ENCODE data around the gene EEFSEC.

Gene EEFSEC

GRCh38 chr3:128294999-128295468 lies 141.8 kb downstream of the EEFSEC start:
- H3K4me3 ChIP-seq (ENCODE audit: low read depth, low read length) = no peak overlapping the region
- TF ChIP-seq POLR2A (IDR thresholded peaks at IDR 0.05; ENCODE audit: extremely low read depth, insufficient read length) (no peak), MYC (IDR thresholded peaks at IDR 0.05; ENCODE audit: low read depth, low read length) (no peak)
- TF ChIP-seq, protein P1, sequence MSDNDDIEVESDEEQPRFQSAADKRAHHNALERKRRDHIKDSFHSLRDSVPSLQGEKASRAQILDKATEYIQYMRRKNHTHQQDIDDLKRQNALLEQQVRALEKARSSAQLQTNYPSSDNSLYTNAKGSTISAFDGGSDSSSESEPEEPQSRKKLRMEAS (IDR thresholded peaks at IDR 0.05; ENCODE audit: low read depth, low read length) = no peak
- TF ChIP-seq, protein P2, sequence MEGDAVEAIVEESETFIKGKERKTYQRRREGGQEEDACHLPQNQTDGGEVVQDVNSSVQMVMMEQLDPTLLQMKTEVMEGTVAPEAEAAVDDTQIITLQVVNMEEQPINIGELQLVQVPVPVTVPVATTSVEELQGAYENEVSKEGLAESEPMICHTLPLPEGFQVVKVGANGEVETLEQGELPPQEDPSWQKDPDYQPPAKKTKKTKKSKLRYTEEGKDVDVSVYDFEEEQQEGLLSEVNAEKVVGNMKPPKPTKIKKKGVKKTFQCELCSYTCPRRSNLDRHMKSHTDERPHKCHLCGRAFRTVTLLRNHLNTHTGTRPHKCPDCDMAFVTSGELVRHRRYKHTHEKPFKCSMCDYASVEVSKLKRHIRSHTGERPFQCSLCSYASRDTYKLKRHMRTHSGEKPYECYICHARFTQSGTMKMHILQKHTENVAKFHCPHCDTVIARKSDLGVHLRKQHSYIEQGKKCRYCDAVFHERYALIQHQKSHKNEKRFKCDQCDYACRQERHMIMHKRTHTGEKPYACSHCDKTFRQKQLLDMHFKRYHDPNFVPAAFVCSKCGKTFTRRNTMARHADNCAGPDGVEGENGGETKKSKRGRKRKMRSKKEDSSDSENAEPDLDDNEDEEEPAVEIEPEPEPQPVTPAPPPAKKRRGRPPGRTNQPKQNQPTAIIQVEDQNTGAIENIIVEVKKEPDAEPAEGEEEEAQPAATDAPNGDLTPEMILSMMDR (IDR thresholded peaks at IDR 0.05; ENCODE audit: low read depth, low read length) = no peak
- DNase-seq (ENCODE audit: low read depth) = no peak

DNA sequence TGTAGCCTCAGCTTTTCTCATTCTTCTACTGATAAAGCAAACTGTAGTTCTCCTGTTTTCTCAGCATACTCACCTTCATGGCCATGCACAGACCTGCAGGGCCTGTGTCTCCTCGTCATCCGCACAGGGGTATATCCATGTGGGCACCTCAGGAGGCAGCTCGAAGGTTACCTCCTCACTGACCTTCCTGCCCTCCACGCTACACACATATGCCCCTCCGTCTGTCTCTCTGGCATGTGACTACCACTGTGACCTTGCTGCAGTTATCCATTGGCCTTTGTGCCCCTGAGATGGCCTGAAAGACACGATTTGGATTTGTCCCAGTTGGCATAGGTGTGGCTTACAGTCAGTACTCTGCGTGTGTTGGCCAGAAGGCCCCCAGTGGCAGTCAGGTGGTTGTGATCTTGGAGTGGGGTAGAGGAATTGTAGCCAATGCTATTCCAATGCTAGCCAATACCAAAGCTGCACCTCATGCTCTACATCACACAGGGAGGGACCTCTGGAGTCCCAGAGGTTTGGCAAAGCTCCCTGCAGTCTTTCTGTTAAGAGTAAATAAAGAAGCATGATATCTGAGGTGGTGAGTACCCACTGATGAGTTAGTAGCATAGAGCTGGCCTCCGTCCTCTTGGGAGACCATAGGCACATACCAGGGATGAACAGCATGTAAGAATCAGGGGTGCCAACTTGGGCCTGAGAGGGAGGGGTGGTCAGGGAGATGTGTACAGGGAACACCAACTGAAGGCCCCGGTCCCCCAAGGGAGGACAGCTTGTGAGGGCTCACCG lies 143.4 kb downstream of the EEFSEC start:
- no peak for TF ChIP-seq POLR2A (IDR thresholded peaks at IDR 0.05; ENCODE audit: extremely low read depth, insufficient read length)
- no peak for TF ChIP-seq MYC (IDR thresholded peaks at IDR 0.05; ENCODE audit: low read depth, low read length)
- TF ChIP-seq, protein P2 (IDR thresholded peaks at IDR 0.05; ENCODE audit: low read depth, low read length) = no peak
- TF ChIP-seq, protein P1 (IDR thresholded peaks at IDR 0.05; ENCODE audit: low read depth, low read length) = no peak
- H3K4me3 ChIP-seq (ENCODE audit: low read depth, low read length) = no peak overlapping the region
- no peak for DNase-seq (ENCODE audit: low read depth)

GRCh38 chr3:128297401-128298138 lies 144.3 kb downstream of the EEFSEC start:
- TF ChIP-seq MYC (IDR thresholded peaks at IDR 0.05; ENCODE audit: low read depth, low read length) = no peak
- DNase-seq (ENCODE audit: low read depth) = no peak
- H3K4me3 ChIP-seq (ENCODE audit: low read depth, low read length) = no peak overlapping the region

- no peak for DNase-seq (ENCODE audit: low read depth)
- TF ChIP-seq MYC (IDR thresholded peaks at IDR 0.05; ENCODE audit: low read depth, low read length) (no peak), POLR2A (IDR thresholded peaks at IDR 0.05; ENCODE audit: extremely low read depth, insufficient read length) (no peak)
- TF ChIP-seq, protein P1 (IDR thresholded peaks at IDR 0.05; ENCODE audit: low read depth, low read length) = no peak
- TF ChIP-seq, protein P2 (IDR thresholded peaks at IDR 0.05; ENCODE audit: low read depth, low read length) = no peak
- H3K4me3 ChIP-seq (ENCODE audit: low read depth, low read length) = no peak overlapping the region
Observed at GRCh38 chr3:128301186-128302023, 148.1 kb downstream of the EEFSEC start.

DNA sequence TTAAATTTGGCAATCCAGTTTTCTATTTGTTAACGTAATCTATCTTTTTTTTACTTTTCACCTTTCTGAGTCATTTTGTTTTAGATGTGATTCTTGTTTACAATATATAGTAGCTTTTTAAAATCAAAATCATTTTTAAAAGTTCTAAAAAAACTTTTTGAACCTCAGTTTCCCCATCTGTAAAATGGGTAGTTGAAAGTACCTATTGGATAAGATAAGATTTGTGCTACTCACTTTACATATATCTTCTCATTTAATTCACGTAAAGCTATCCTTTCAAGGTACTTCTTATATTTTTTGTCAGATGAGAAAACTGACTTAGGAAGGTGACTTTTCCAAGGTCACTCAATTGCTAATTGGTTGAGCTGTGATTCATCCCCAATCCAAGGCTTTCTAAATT lies 153.2 kb downstream of the EEFSEC start:
- no peak for TF ChIP-seq POLR2A (IDR thresholded peaks at IDR 0.05; ENCODE audit: extremely low read depth, insufficient read length)
- TF ChIP-seq, protein P2 (IDR thresholded peaks at IDR 0.05; ENCODE audit: low read depth, low read length) = no peak
- DNase-seq (ENCODE audit: low read depth) = no peak

More for the DNA sequence above, 153.2 kb downstream of the EEFSEC start:
- H3K4me3 ChIP-seq (ENCODE audit: low read depth, low read length) = no peak overlapping the region

Measured in NB4 (cell line).